ENCODE data around the gene LCAT. TPM values are rescaled to one million over a fixed set of nuclear protein-coding genes. Genes with fewer than 3 reads are reported as not detected.

LCAT gene
- total RNA-seq, 1 experiment from 2014 or later, result 17.8 TPM

GRCh38 chr16:67945392-67945933 is 1.5 kb upstream of the LCAT start:
- Histone ChIP-seq H2BK120ac (ENCODE audit: low read depth, low read length, poor library complexity, severe bottlenecking) (no peak overlapping the region), H3K23ac (ENCODE audit: insufficient read length, low read depth, low read length) (no peak overlapping the region), H3T11ph (ENCODE audit: low read length) (no peak overlapping the region), H3K79me2 (ENCODE audit: insufficient read depth, low read length) (no peaks in the 10 kb centered on the region), H4K8ac (replicated peaks; ENCODE audit: insufficient read length, low read depth, low read length) (no peak overlapping the region), H3K9me3 (ENCODE audit: control insufficient read depth, low read depth, low read length) (no peaks in the 10 kb centered on the region), H4K91ac (ENCODE audit: insufficient read length, low read depth, low read length) (no peak overlapping the region), H4K20me1 (ENCODE audit: control insufficient read depth, insufficient read depth, insufficient read length) (no peaks in the 10 kb centered on the region), H4K5ac (ENCODE audit: insufficient read length, low read depth, low read length) (no peak overlapping the region), H2BK20ac (ENCODE audit: low read depth, low read length, poor library complexity, severe bottlenecking) (no peak overlapping the region), H3K4me2 (ENCODE audit: insufficient read depth, insufficient read length, low read length) (no peak overlapping the region), H3K4ac (ENCODE audit: low read depth, low read length) (no peak overlapping the region), H3K4me1 (ENCODE audit: insufficient read depth, low read length) (no peaks in the 10 kb centered on the region), H3K27ac (ENCODE audit: insufficient read length, low read depth, low read length) (no peak overlapping the region), H3K23me2 (ENCODE audit: insufficient read length, low read depth, low read length, poor library complexity, severe bottlenecking) (no peaks in the 10 kb centered on the region), H2AK5ac (ENCODE audit: insufficient read length, low read length) (no peak overlapping the region), H3K27me3 (ENCODE audit: insufficient read depth, low read length) (no peaks in the 10 kb centered on the region), H3K79me1 (ENCODE audit: insufficient read depth, low read depth, low read length, poor library complexity, severe bottlenecking) (no peaks in the 10 kb centered on the region), H3K14ac (ENCODE audit: insufficient read depth, low read length) (no peak overlapping the region), H2BK5ac (ENCODE audit: insufficient read length, low read length) (no peak overlapping the region), H2AFZ (ENCODE audit: low read length) (no peak overlapping the region), H2BK15ac (ENCODE audit: low read depth, low read length) (no peak overlapping the region), H2BK12ac (ENCODE audit: insufficient read length, low read depth, low read length) (no peak overlapping the region), H3K56ac (ENCODE audit: insufficient read length, low read depth, low read length) (no peak overlapping the region), H3K9ac (ENCODE audit: extremely low read depth, insufficient read length, low read length) (no peak overlapping the region), H3K18ac (ENCODE audit: insufficient read length, low read depth, low read length) (no peak overlapping the region)
- Mint-ChIP-seq H3K4me3 (no peak overlapping the region), H3K27ac (no peak overlapping the region), H3K9me3 (no peaks in the 10 kb centered on the region), H3K36me3 (ENCODE audit: insufficient read depth in 1 of 3, low read depth in 3 of 3) (peaks cover 11 to 57% (median 29%) of the 10 kb centered on the region in 3 experiments; a peak in 5 of 7 replicates), H3K4me1 (peaks cover 2 to 15% of the 10 kb centered on the region in 2 experiments; a peak in 2 of 4 replicates), H3K27me3 (ENCODE audit: low read depth) (no peaks in the 10 kb centered on the region)
- no peak for TF ChIP-seq CTCF (conservative IDR thresholded peaks at IDR 0.05)
- DNase-seq, result no peak
- WGBS (ENCODE audit: extremely low coverage, insufficient read length, low lambda C conversion rate), result no CpG with 5 or more reads among the region's 24 CpGs

Data from H9 (cell line).